ENCODE results near the gene CACNA2D4. TPM values are rescaled to one million over a fixed set of nuclear protein-coding genes. Genes with fewer than 3 reads are reported as not detected.

The CACNA2D4 gene
- total RNA-seq, 4 donors from 2014 or later: 0.25 to 3.1 (median 0.68) TPM

GRCh38 chr12:1925684-1926006 is 7.2 kb upstream of the CACNA2D4 start:
- no peak for TF ChIP-seq CTCF (IDR thresholded peaks at IDR 0.05 in 4 of 5, conservative IDR thresholded peaks at IDR 0.05 in 1 of 5)
- no peak for TF ChIP-seq POLR2A (IDR thresholded peaks at IDR 0.05)
- in situ Hi-C loops (cut with MboI; ENCODE audit: low sequenced_read_pairs in 4 of 4) (no loop called here), intact Hi-C loops (cut with DNase I; ENCODE audit: low total_unique reads) (no loop called here)
- no peaks in the 10 kb centered on the region for H3K27me3 ChIP-seq
- H3K4me3 ChIP-seq: no peak overlapping the region
- no peaks in the 10 kb centered on the region for H3K36me3 ChIP-seq
- ATAC-seq (no peak), DNase-seq (no peak)
- H3K4me1 ChIP-seq: peaks cover 16 to 19% of the 10 kb centered on the region in 2 donors
- H3K9me3 ChIP-seq: no peaks in the 10 kb centered on the region
- H3K27ac ChIP-seq: no peak overlapping the region

- Histone ChIP-seq H3K9me3 (no peaks in the 10 kb centered on the region), H3K36me3 (no peaks in the 10 kb centered on the region), H3K27ac (no peak overlapping the region), H3K4me3 (no peak overlapping the region), H3K27me3 (no peaks in the 10 kb centered on the region), H3K4me1 (peaks cover 16 to 19% of the 10 kb centered on the region in 2 donors)
- TF ChIP-seq CTCF (IDR thresholded peaks at IDR 0.05 in 4 of 5, conservative IDR thresholded peaks at IDR 0.05 in 1 of 5) (no peak), POLR2A (IDR thresholded peaks at IDR 0.05) (no peak)
- intact Hi-C loops (cut with DNase I; ENCODE audit: low total_unique reads) (no loop called here), in situ Hi-C loops (cut with MboI; ENCODE audit: low sequenced_read_pairs in 4 of 4) (no loop called here)
- ATAC-seq: peak; percentile 10 to 13
- DNase-seq: no peak
These were observed 6.7 kb upstream of the CACNA2D4 start for GRCh38 chr12:1924996-1925683.

GRCh38 chr12:1922985-1923384 is 4.5 kb upstream of the CACNA2D4 start:
- TF ChIP-seq POLR2A (IDR thresholded peaks at IDR 0.05): no peak
- no peak for TF ChIP-seq CTCF (IDR thresholded peaks at IDR 0.05 in 4 of 5, conservative IDR thresholded peaks at IDR 0.05 in 1 of 5)
- DNase-seq (no peak), ATAC-seq (no peak)
- H3K9me3 ChIP-seq: no peaks in the 10 kb centered on the region
- no peaks in the 10 kb centered on the region for H3K27me3 ChIP-seq
- H3K27ac ChIP-seq: no peak overlapping the region
- no peaks in the 10 kb centered on the region for H3K36me3 ChIP-seq
- intact Hi-C loops (cut with DNase I; ENCODE audit: low total_unique reads): no loop called here
- in situ Hi-C loops (cut with MboI; ENCODE audit: low sequenced_read_pairs in 4 of 4): no loop called here
- H3K4me1 ChIP-seq: peaks cover 19 to 23% of the 10 kb centered on the region in 2 donors
- H3K4me3 ChIP-seq: no peak overlapping the region

- Histone ChIP-seq H3K4me1 (peaks cover 19 to 23% of the 10 kb centered on the region in 2 donors), H3K9me3 (no peaks in the 10 kb centered on the region), H3K4me3 (no peak overlapping the region), H3K27ac (no peak overlapping the region), H3K27me3 (no peaks in the 10 kb centered on the region), H3K36me3 (no peaks in the 10 kb centered on the region)
- intact Hi-C loops (cut with DNase I; ENCODE audit: low total_unique reads): no loop called here
- TF ChIP-seq CTCF (IDR thresholded peaks at IDR 0.05 in 4 of 5, conservative IDR thresholded peaks at IDR 0.05 in 1 of 5) (no peak), POLR2A (IDR thresholded peaks at IDR 0.05) (no peak)
- in situ Hi-C loops (cut with MboI; ENCODE audit: low sequenced_read_pairs in 4 of 4): no loop called here
- ATAC-seq (no peak), DNase-seq (no peak)
These were observed 3.7 kb upstream of the CACNA2D4 start for GRCh38 chr12:1922075-1922709.
